Neural crest cell (in vitro differentiated cells): Measurements from ENCODE around the gene C1orf198. TPM values are rescaled to one million over a fixed set of nuclear protein-coding genes. Genes with fewer than 3 reads are reported as not detected.

Experiments used
- DNase-seq: peaks from one replicate; pipeline ENCODE4 v3.0.0; 2021; ENCODE audit warnings: low read depth, mixed read lengths, low spot score
- H3K27ac Mint-ChIP-seq: one replicate; pipeline ENCODE4 v1.8.0; 2021; ENCODE audit warnings: mild to moderate bottlenecking, mixed read lengths; ENCODE audit not compliant: unreplicated experiment
- H3K27me3 Mint-ChIP-seq: 2 replicates; pipeline ENCODE4 v1.8.0; 2021; ENCODE audit warnings: low read depth, mild to moderate bottlenecking, mixed read lengths
- H3K36me3 Mint-ChIP-seq: 2 replicates; pipeline ENCODE4 v1.8.0; 2021; ENCODE audit warnings: low read depth, mild to moderate bottlenecking, mixed read lengths
- H3K4me1 Mint-ChIP-seq: 2 replicates; pipeline ENCODE4 v1.8.0; 2021; ENCODE audit warnings: mixed read lengths
- H3K4me3 Mint-ChIP-seq: one replicate; pipeline ENCODE4 v1.8.0; 2021; ENCODE audit warnings: mild to moderate bottlenecking, mixed read lengths
- H3K9me3 Mint-ChIP-seq: 2 replicates; pipeline ENCODE4 v1.8.0; 2021; ENCODE audit warnings: mixed read lengths
- total RNA-seq: library from RNA; stranded (reverse); gene quantifications from 2 replicates; pipeline ENCODE4 v1.2.1, GENCODE V29; 2021
- TF ChIP-seq, protein P1 (sequence below): fragments of 200-600 bp; sonication (generic); conservative IDR thresholded peaks from 2 replicates; pipeline ENCODE4 v1.5.0; 2021; ENCODE audit warnings: antibody characterized with exemption, mild to moderate bottlenecking

C1orf198 gene
- total RNA-seq, 1 donor from 2014 or later = 73.5 TPM

- Mint-ChIP-seq H3K4me3 (no peak overlapping the region), H3K36me3 (peaks cover 12% of the 10 kb centered on the region), H3K4me1 (peaks cover 33% of the 10 kb centered on the region), H3K27ac (peak overlapping the region; percentile 19), H3K9me3 (peaks cover 5% of the 10 kb centered on the region), H3K27me3 (no peaks in the 10 kb centered on the region)
- no peak for DNase-seq
- TF ChIP-seq, protein P1, sequence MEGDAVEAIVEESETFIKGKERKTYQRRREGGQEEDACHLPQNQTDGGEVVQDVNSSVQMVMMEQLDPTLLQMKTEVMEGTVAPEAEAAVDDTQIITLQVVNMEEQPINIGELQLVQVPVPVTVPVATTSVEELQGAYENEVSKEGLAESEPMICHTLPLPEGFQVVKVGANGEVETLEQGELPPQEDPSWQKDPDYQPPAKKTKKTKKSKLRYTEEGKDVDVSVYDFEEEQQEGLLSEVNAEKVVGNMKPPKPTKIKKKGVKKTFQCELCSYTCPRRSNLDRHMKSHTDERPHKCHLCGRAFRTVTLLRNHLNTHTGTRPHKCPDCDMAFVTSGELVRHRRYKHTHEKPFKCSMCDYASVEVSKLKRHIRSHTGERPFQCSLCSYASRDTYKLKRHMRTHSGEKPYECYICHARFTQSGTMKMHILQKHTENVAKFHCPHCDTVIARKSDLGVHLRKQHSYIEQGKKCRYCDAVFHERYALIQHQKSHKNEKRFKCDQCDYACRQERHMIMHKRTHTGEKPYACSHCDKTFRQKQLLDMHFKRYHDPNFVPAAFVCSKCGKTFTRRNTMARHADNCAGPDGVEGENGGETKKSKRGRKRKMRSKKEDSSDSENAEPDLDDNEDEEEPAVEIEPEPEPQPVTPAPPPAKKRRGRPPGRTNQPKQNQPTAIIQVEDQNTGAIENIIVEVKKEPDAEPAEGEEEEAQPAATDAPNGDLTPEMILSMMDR = no peak
These were observed 36.5 kb downstream of the C1orf198 start for GRCh38 chr1:230831771-230832170.

GRCh38 chr1:230828421-230828820 lies 39.9 kb downstream of the C1orf198 start:
- Mint-ChIP-seq H3K27me3 (no peaks in the 10 kb centered on the region), H3K4me1 (peaks cover 39% of the 10 kb centered on the region), H3K36me3 (peaks cover 12% of the 10 kb centered on the region), H3K4me3 (no peak overlapping the region), H3K9me3 (peaks cover 5% of the 10 kb centered on the region), H3K27ac (peak overlapping the region; percentile 10)
- DNase-seq = no peak
- TF ChIP-seq, protein P1 = no peak

GRCh38 chr1:230827801-230828200 lies 40.5 kb downstream of the C1orf198 start:
- no peak overlapping the region for H3K4me3 Mint-ChIP-seq
- TF ChIP-seq, protein P1 = no peak
- peak overlapping the region; percentile 10 for H3K27ac Mint-ChIP-seq
- peaks cover 5% of the 10 kb centered on the region for H3K9me3 Mint-ChIP-seq
- H3K27me3 Mint-ChIP-seq = no peaks in the 10 kb centered on the region
- peaks cover 39% of the 10 kb centered on the region for H3K4me1 Mint-ChIP-seq
- no peak for DNase-seq
- peaks cover 8% of the 10 kb centered on the region for H3K36me3 Mint-ChIP-seq

- no peak overlapping the region for H3K4me3 Mint-ChIP-seq
- TF ChIP-seq, protein P1 = no peak
- H3K4me1 Mint-ChIP-seq = peaks cover 39% of the 10 kb centered on the region
- H3K27me3 Mint-ChIP-seq = no peaks in the 10 kb centered on the region
- no peak for DNase-seq
- H3K27ac Mint-ChIP-seq = no peak overlapping the region
- H3K9me3 Mint-ChIP-seq = peaks cover 5% of the 10 kb centered on the region
- peaks cover 6% of the 10 kb centered on the region for H3K36me3 Mint-ChIP-seq
These were observed 41.1 kb downstream of the C1orf198 start for GRCh38 chr1:230827081-230827681.

GRCh38 chr1:230826166-230826875 lies 42.0 kb downstream of the C1orf198 start:
- no peak for DNase-seq
- Mint-ChIP-seq H3K4me3 (no peak overlapping the region), H3K27ac (no peak overlapping the region), H3K9me3 (no peaks in the 10 kb centered on the region), H3K27me3 (no peaks in the 10 kb centered on the region), H3K4me1 (peaks cover 39% of the 10 kb centered on the region), H3K36me3 (no peaks in the 10 kb centered on the region)
- TF ChIP-seq, protein P1 = no peak
